Vagina (tissue), 2 donors: ENCODE results near the gene SEPTIN5. TPM values are rescaled to one million over a fixed set of nuclear protein-coding genes. Genes with fewer than 3 reads are reported as not detected.

Source experiments
- DNase-seq, 2 donors: peaks; one replicate each; pipeline ENCODE4 v3.0.0-alpha.2; 2017; ENCODE audit errors: extremely low spot score in 2 of 2
- H3K27ac ChIP-seq: fragments of 200-600 bp; sonication (generic); one replicate; pipeline ENCODE4 v1.5.1; 2019
- H3K27me3 ChIP-seq: fragments of 200-600 bp; sonication (generic); one replicate; pipeline ENCODE4 v1.5.1; 2019
- H3K36me3 ChIP-seq, 2 donors: fragments of 200-600 bp; sonication (generic); one replicate each; pipeline ENCODE4 v1.5.1; 2017 to 2019
- H3K4me1 ChIP-seq: fragments of 200-600 bp; sonication (generic); one replicate; pipeline ENCODE4 v1.5.1; 2019
- H3K4me3 ChIP-seq, 2 donors: fragments of 200-600 bp; sonication (generic); 1 replicate in 1 of 2; 2 replicates in 1 of 2; pipeline ENCODE4 v1.5.1; 2016 to 2019
- H3K9me3 ChIP-seq: fragments of 200-600 bp; sonication (generic); one replicate; pipeline ENCODE4 v1.5.1; 2019
- CTCF ChIP-seq, 3 experiments: fragments of 450-650 bp in 2 of 3; fragments of 200-600 bp in 1 of 3; sonication (generic) in 1 of 3; IDR thresholded peaks; one replicate each; pipeline ENCODE4 v1.5.1; 2017 to 2019; ENCODE audit warnings: antibody characterized with exemption in 3 of 3, mild to moderate bottlenecking in 2 of 3, moderate library complexity in 2 of 3
- POLR2A ChIP-seq, 2 donors: fragments of 450-650 bp; IDR thresholded peaks; one replicate each; pipeline ENCODE4 v1.6.1; 2017; ENCODE audit warnings: antibody characterized with exemption in 2 of 2, mild to moderate bottlenecking in 2 of 2, moderate library complexity in 2 of 2
- POLR2AphosphoS5 ChIP-seq, 2 donors: sonication (generic); formaldehyde crosslinking; IDR thresholded peaks; one replicate each; pipeline ENCODE4 v1.9.0; 2017; ENCODE audit warnings: antibody characterized with exemption in 2 of 2, mild to moderate bottlenecking in 2 of 2, low read depth in 1 of 2; ENCODE audit not compliant: insufficient read depth in 1 of 2
- intact Hi-C: fragments of 100-400 bp; cut with DNase I; formaldehyde crosslinking; loops from one replicate; pipeline ENCODE4 v1.15.1; 2023
- total RNA-seq: library from RNA; depleted of rRNA; stranded (reverse); fragments of >200 nt; gene quantifications from one replicate; pipeline ENCODE4 v1.2.3, GENCODE V29; 2016

Gene SEPTIN5
- 67.3 TPM for total RNA-seq

DNA sequence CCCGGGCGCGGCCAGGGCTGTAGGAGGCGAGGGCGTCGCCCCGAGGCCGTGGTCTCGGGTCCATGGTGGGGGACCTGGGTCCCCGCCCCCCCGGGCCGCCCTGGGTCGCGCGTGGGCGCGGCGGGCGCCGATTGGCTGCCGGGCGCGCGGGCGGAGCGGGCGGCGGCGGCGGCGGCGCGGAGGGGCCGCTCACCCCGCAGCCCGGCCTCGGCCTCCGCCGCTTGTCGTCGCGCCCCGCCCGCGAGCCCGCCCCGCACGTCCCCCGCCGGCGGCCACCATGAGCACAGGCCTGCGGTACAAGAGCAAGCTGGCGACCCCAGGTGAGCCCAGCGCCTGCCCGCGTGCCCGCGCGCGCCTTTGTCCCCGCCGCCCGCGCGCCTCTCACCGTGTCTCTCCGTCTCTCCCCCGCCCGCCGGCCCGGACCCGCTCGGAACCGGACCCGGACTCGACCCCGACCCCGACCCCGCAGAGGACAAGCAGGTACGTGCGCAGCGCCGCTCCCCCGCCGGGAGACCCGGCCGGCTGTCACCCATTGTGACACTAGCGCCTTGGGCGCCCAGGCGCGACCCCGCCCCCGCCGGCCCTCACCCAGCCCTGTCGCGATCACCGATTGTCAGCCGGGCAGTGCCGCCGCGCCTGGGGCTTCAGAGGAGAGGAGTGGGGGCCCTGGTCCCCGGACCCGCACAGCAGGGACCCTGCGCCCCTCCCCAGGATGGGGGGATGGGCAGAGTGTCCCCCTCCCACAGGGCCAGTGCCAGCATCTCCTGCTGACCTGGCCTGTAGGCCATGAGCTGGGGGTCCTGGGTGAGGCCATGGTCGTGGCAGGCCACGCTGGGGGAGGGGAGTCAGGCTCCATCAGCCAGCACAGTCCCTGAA is at the start of gene SEPTIN5:
TSS of gene SEPTIN5 (plus strand) at position 192 of the 876 bp plus-strand sequence. CDS start at position 278, 86 bp downstream.
- intact Hi-C loops: loop anchor here (5.0 kb wide), 1 partner anchor 32 kb away; no protein-coding TSS in a partner anchor
- no peaks in the 10 kb centered on the region for H3K27me3 ChIP-seq
- peak within 1 kb of the TSS; percentile 85 for H3K27ac ChIP-seq
- H3K4me3 ChIP-seq: peak within 1 kb of the TSS; percentile 78 to 87
- no peaks in the 10 kb centered on the region for H3K36me3 ChIP-seq
- no peaks in the 10 kb centered on the region for H3K9me3 ChIP-seq
- TF ChIP-seq POLR2A (IDR thresholded peaks at IDR 0.05) (no peak), POLR2AphosphoS5 (IDR thresholded peaks at IDR 0.05; ENCODE audit: insufficient read depth in 1 of 2, low read depth in 1 of 2) (no peak), CTCF (IDR thresholded peaks at IDR 0.05) (no peak)
- no peak for DNase-seq
- peaks cover 64% of the 10 kb centered on the region for H3K4me1 ChIP-seq

GRCh38 chr22:19664951-19665783 is 49.1 kb upstream of the SEPTIN5 start:
- DNase-seq: peak in 1 of 2 donors; percentile 75
- H3K4me1 ChIP-seq: peaks cover 11% of the 10 kb centered on the region
- no peaks in the 10 kb centered on the region for H3K9me3 ChIP-seq
- TF ChIP-seq POLR2AphosphoS5 (IDR thresholded peaks at IDR 0.05; ENCODE audit: insufficient read depth in 1 of 2, low read depth in 1 of 2): no peak
- no peak for TF ChIP-seq CTCF (IDR thresholded peaks at IDR 0.05)
- H3K4me3 ChIP-seq: no peak overlapping the region
- H3K36me3 ChIP-seq: no peaks in the 10 kb centered on the region
- no peaks in the 10 kb centered on the region for H3K27me3 ChIP-seq
- intact Hi-C loops: no loop called here
- H3K27ac ChIP-seq: no peak overlapping the region

DNA sequence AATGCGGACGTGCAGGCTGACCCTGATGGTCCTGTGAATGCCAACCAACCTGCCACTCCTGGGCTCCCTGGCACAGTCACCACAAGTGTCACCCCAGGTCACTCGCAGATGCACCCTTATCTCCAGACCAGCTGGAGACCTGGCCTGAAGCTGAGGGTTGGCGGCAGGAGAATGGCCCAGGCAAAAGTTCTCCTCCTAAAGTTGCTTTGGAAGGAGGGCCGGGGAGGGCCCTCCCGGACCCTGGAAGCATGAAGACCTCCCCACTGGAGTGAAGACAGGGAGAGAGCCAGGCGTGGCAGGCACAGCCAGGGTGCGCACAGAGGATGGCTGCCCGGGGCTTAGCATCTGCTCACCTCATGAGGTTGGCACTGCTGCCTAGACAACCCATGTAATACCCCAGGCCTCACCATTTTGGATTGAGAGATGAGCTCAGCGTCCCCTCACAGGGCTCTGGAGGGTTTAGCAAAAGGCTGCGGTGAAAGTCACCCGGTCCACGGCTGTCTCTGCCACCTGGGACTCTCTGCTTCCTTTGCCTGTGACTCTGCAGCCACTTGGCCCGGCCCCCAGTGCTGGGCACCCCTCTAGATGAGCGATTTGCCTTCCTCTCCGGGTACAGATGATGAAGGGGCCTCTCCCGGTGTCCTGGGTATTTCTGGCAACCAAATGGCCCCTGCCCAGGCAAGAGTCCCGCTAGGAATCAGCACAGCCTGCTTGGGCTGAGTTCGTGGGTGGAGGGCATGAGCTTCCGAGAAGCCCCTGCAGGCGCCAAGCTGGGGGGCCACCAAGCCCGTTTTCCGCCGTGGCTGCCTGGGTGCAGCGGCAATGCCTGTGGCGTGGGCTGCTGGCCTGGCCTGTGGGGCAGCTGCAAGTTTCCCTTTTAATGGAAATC is 48.3 kb upstream of the SEPTIN5 start:
- Histone ChIP-seq H3K36me3 (no peaks in the 10 kb centered on the region), H3K4me3 (no peak overlapping the region), H3K27me3 (no peaks in the 10 kb centered on the region), H3K4me1 (peaks cover 11% of the 10 kb centered on the region), H3K27ac (no peak overlapping the region), H3K9me3 (no peaks in the 10 kb centered on the region)
- TF ChIP-seq POLR2A (IDR thresholded peaks at IDR 0.05) (no peak), POLR2AphosphoS5 (IDR thresholded peaks at IDR 0.05; ENCODE audit: insufficient read depth in 1 of 2, low read depth in 1 of 2) (no peak), CTCF (IDR thresholded peaks at IDR 0.05) (no peak)
- DNase-seq: peak in 1 of 2 donors; percentile 29
- intact Hi-C loops: no loop called here

GRCh38 chr22:19666673-19667593 is 47.4 kb upstream of the SEPTIN5 start:
- H3K27me3 ChIP-seq: no peaks in the 10 kb centered on the region

More at GRCh38 chr22:19666673-19667593, 47.4 kb upstream of the SEPTIN5 start:
- Histone ChIP-seq H3K4me3 (no peak overlapping the region), H3K9me3 (no peaks in the 10 kb centered on the region), H3K4me1 (peaks cover 11% of the 10 kb centered on the region), H3K27ac (no peak overlapping the region), H3K36me3 (no peaks in the 10 kb centered on the region)
- intact Hi-C loops: no loop called here
- TF ChIP-seq POLR2A (IDR thresholded peaks at IDR 0.05) (no peak), POLR2AphosphoS5 (IDR thresholded peaks at IDR 0.05; ENCODE audit: insufficient read depth in 1 of 2, low read depth in 1 of 2) (no peak), CTCF (IDR thresholded peaks at IDR 0.05) (no peak)
- no peak for DNase-seq
